22Rv1 (cell line): ENCODE data around the gene FHIT.

Source experiments
- CTCF ChIP-seq: fragments of 450-650 bp; IDR thresholded peaks from 2 replicates; pipeline ENCODE4 v1.5.1; 2017; ENCODE audit warnings: mild to moderate bottlenecking
- ZFX ChIP-seq: fragments of 450-650 bp; IDR thresholded peaks from 2 replicates; pipeline ENCODE4 v1.6.1; 2017; ENCODE audit warnings: antibody characterized with exemption, borderline replicate concordance

DNA sequence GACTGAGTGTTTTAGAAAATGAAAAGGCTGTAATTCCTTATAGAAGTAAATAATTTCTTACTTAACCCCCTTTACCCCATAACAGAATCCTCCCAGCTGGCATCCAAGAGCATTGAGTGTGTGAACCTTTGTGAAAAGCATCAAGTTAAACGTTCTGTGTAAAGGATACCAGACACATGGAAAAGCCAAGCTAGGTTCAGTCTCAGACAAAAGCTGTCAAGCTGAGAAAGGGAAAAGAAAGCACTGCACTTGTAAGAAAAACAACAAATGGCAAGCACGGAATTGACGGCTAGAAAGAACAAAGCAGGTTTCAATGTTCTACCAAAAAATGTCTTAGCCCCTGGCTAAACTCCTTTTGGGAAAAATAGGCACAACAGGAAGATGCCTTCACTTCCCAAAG is 176.5 kb downstream of the FHIT start:
- TF ChIP-seq CTCF (no peak), ZFX (no peak)
